HepG2 (cell line): ENCODE data around the gene LRRC19. TPM values are rescaled to one million over a fixed set of nuclear protein-coding genes. Genes with fewer than 3 reads are reported as not detected.

Experiments used
- ATAC-seq: fragments of 200-7000 bp; cut with Tn5 transposase; 3 replicates; pipeline ENCODE4 v1.9.1; 2020; ENCODE audit warnings: mild to moderate bottlenecking, moderate library complexity
- BruUV-seq: library from RNA; stranded (reverse); fragments of 400-500 nt; replicated peaks from 2 replicates; lab custom pipeline; 2021; lab: Mats Ljungman, UMichigan
- CTCF ChIA-PET: fragments of 300-600 bp; formaldehyde crosslinking; extraction: SDS; loops from one replicate; lab custom pipeline; 2021; ENCODE audit warnings: low total read pairs, inconsistent platforms, low intra/inter-chr PET ratio; lab: Yijun Ruan, JAX
- POLR2A ChIA-PET: fragments of 350-600 bp; sonication (Branson Sonifier 250); formaldehyde crosslinking; loops from one replicate; lab custom pipeline; 2020; ENCODE audit warnings: antibody characterized with exemption, inconsistent platforms; lab: Yijun Ruan, JAX
- DNase-seq: peaks from one replicate; pipeline ENCODE4 v3.0.0-alpha.2; 2015; ENCODE audit warnings: low spot score
- FAIRE-seq: peaks from 3 replicates; lab custom pipeline; 2011; peaks lifted over from hg19 to GRCh38; lab: Jason Lieb, UNC
- H2AFZ ChIP-seq: one replicate; pipeline ENCODE4 v1.6.1; 2011; ENCODE audit warnings: low read length, inconsistent platforms
- H3K27ac ChIP-seq: fragments of 300-600 bp; 3 replicates; pipeline ENCODE4 v1.8.0; 2011; ENCODE audit warnings: mixed run types, mild to moderate bottlenecking, mixed read lengths, low read length, inconsistent platforms; ENCODE audit not compliant: insufficient read depth; ENCODE audit errors: extremely low read length
- H3K27me3 ChIP-seq, 2 experiments: fragments of 200-600 bp in 1 of 2; 2 replicates in 1 of 2; 3 replicates in 1 of 2; pipeline versions ENCODE4 v1.6.0 to v1.8.0; 2011; ENCODE audit warnings: low read length in 2 of 2, mild to moderate bottlenecking in 2 of 2, moderate library complexity in 2 of 2, inconsistent platforms in 1 of 2; ENCODE audit not compliant: insufficient read depth in 2 of 2, control insufficient read depth in 1 of 2
- H3K36me3 ChIP-seq, 2 experiments: fragments of 200-600 bp in 1 of 2; replicated peaks in 1 of 2; 2 replicates in 1 of 2; 3 replicates in 1 of 2; pipeline versions ENCODE4 v1.5.1 to v1.8.0; 2011; ENCODE audit warnings: low read length in 2 of 2, inconsistent platforms in 1 of 2; ENCODE audit not compliant: insufficient read depth in 2 of 2, control insufficient read depth in 1 of 2
- H3K4me1 ChIP-seq: 2 replicates; pipeline ENCODE4 v1.5.1; 2012; ENCODE audit warnings: low read length, inconsistent platforms; ENCODE audit not compliant: insufficient read depth
- H3K4me2 ChIP-seq: 2 replicates; pipeline ENCODE4 v1.6.0; 2011; ENCODE audit warnings: low read depth, low read length, inconsistent platforms
- H3K4me3 ChIP-seq, 3 experiments: fragments of 200-600 bp in 1 of 3; sonication (generic), shearing (Covaris generic) in 1 of 3; replicated peaks in 1 of 3; 2 replicates each; pipeline ENCODE4 v1.5.1; 2011 to 2016; ENCODE audit warnings: low read length in 3 of 3, inconsistent platforms in 2 of 3, low read depth in 2 of 3, mild to moderate bottlenecking in 2 of 3, control low read depth in 1 of 3, mixed read lengths in 1 of 3; ENCODE audit not compliant: insufficient read depth in 1 of 3
- H3K79me2 ChIP-seq: one replicate; pipeline ENCODE4 v1.6.1; 2011; ENCODE audit warnings: low read length, inconsistent platforms; ENCODE audit not compliant: insufficient read depth
- H3K9ac ChIP-seq: 2 replicates; pipeline ENCODE4 v1.6.0; 2011; ENCODE audit warnings: mild to moderate bottlenecking, low read depth, low read length, inconsistent platforms; ENCODE audit not compliant: insufficient read depth
- H3K9me3 ChIP-seq: 2 replicates; pipeline ENCODE4 v1.5.1; 2012; ENCODE audit warnings: mild to moderate bottlenecking, low read length
- H4K20me1 ChIP-seq: 2 replicates; pipeline ENCODE4 v1.6.0; 2011; ENCODE audit warnings: inconsistent platforms, mild to moderate bottlenecking, low read length, moderate library complexity; ENCODE audit not compliant: insufficient read depth
- AGO1 ChIP-seq: fragments of 200-400 bp; formaldehyde crosslinking; IDR thresholded peaks from 2 replicates; pipeline ENCODE4 v1.6.1; 2017; ENCODE audit warnings: mild to moderate bottlenecking, low read depth, low read length, moderate library complexity; ENCODE audit not compliant: poor library complexity, severe bottlenecking
- FLYWCH1 ChIP-seq: sonication (generic); formaldehyde crosslinking; IDR thresholded peaks from 2 replicates; pipeline ENCODE4 v1.8.1; 2023; ENCODE audit warnings: mild to moderate bottlenecking, missing genetic modification reagents
- NFKB2 ChIP-seq: sonication (generic); formaldehyde crosslinking; IDR thresholded peaks from 2 replicates; pipeline ENCODE4 v1.4.0; 2020; ENCODE audit warnings: missing genetic modification reagents, borderline replicate concordance
- PAXIP1 ChIP-seq: sonication (generic); formaldehyde crosslinking; conservative IDR thresholded peaks from 2 replicates; pipeline ENCODE4 v1.4.0; 2020; ENCODE audit warnings: mild to moderate bottlenecking, missing genetic modification reagents, moderate library complexity
- ZNF816 ChIP-seq: sonication (generic); formaldehyde crosslinking; IDR thresholded peaks from 2 replicates; pipeline ENCODE4 v1.8.0; 2022; ENCODE audit warnings: missing genetic modification reagents, mild to moderate bottlenecking, borderline replicate concordance
- ZZZ3 ChIP-seq: sonication (generic); formaldehyde crosslinking; IDR thresholded peaks from 2 replicates; pipeline ENCODE4 v1.4.0; 2020; ENCODE audit warnings: missing genetic modification reagents, mild to moderate bottlenecking, borderline replicate concordance
- whole genome bisulfite sequencing: methylation state at CpG from one replicate; pipeline ENCODE4 v1.1.6; 2017; ENCODE audit warnings: low lambda C conversion rate; 5-methylcytosine and 5-hydroxymethylcytosine counted together
- in situ Hi-C: cut with HindIII; loops from 2 replicates; pipeline ENCODE4 v1.10.0; 2017; ENCODE audit warnings: low pct_unique_long_range_greater_than_20kb; ENCODE audit not compliant: extremely low pct_ligation_motif_present
- intact Hi-C: fragments of 100-400 bp; cut with micrococcal nuclease; formaldehyde crosslinking; loops from one replicate; pipeline ENCODE4 v1.10.0; 2022; ENCODE audit not compliant: unreplicated experiment
- polyA plus RNA-seq, 8 experiments: library from polyadenylated mRNA; depleted of rRNA in 3 of 8; stranded (reverse) in 7 of 8; unstranded in 1 of 8; fragments of >200 nt; fragmentation: Illumina TruSeq in 4 of 8; extraction: Trizol in 4 of 8; gene quantifications; 2 replicates each; pipeline versions ENCODE4 v1.2.1 to v1.2.3, GENCODE V29; 2011 to 2016; ENCODE audit warnings: low read depth in 4 of 8, missing spikeins in 1 of 8, mixed read lengths in 1 of 8; ENCODE audit not compliant: insufficient read depth in 1 of 8
- total RNA-seq, 5 experiments: library from RNA; depleted of rRNA; stranded (reverse); fragments of >200 nt; fragmentation: Illumina TruSeq; extraction: Trizol; gene quantifications; 2 replicates each; pipeline ENCODE4 v1.2.3, GENCODE V29; 2016; ENCODE audit warnings: low read depth in 1 of 5
- TF ChIP-seq, protein P1 (sequence below): sonication (generic); formaldehyde crosslinking; IDR thresholded peaks from 2 replicates; pipeline ENCODE4 v1.4.0; 2020; ENCODE audit warnings: missing genetic modification reagents
- TF ChIP-seq, protein P2 (sequence below): sonication (generic); formaldehyde crosslinking; IDR thresholded peaks from 2 replicates; pipeline ENCODE4 v1.9.0; 2021; ENCODE audit warnings: missing genetic modification reagents, mild to moderate bottlenecking, borderline replicate concordance

The LRRC19 gene
- total and polyA plus RNA-seq, 2 of the 13 experiments (the other 11 are each of a cell fraction or from before 2014, with no cell fraction given), result not detected

DNA sequence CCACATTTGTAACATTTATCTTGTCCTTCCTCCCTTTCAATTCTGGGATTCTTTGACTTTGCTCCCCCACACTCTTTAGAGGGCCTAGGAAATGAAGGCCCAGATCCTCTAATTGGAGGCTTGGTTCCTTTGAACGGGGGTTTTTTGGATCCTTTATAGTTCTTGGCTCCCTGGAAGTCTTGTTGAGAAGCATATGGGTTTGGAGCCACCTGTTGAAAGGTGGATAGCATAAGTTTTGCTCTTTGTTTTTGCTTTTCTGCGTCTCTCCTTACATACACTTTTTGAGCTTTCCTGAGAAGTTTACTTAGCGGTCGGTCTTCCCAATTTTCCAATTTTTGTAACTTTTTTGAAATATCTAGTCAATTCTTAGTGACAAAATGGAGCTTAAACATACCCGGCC, 31.5 kb downstream of the LRRC19 start:
- peaks cover 9% of the 10 kb centered on the region for H3K4me1 ChIP-seq
- H3K79me2 ChIP-seq, result peaks cover 4% of the 10 kb centered on the region
- no peak overlapping the region for H3K4me2 ChIP-seq
- H3K9me3 ChIP-seq, result no peaks in the 10 kb centered on the region
- H3K27me3 ChIP-seq, result no peaks in the 10 kb centered on the region
- no peak for FAIRE-seq
- no peak overlapping the region for H2AFZ ChIP-seq
- TF ChIP-seq PAXIP1 (CRISPR knock-in tag) (no peak), NFKB2 (CRISPR knock-in tag) (no peak), ZZZ3 (CRISPR knock-in tag) (no peak), ZNF816 (no peak), FLYWCH1 (CRISPR knock-in tag) (no peak), AGO1 (no peak)
- TF ChIP-seq, protein P1, sequence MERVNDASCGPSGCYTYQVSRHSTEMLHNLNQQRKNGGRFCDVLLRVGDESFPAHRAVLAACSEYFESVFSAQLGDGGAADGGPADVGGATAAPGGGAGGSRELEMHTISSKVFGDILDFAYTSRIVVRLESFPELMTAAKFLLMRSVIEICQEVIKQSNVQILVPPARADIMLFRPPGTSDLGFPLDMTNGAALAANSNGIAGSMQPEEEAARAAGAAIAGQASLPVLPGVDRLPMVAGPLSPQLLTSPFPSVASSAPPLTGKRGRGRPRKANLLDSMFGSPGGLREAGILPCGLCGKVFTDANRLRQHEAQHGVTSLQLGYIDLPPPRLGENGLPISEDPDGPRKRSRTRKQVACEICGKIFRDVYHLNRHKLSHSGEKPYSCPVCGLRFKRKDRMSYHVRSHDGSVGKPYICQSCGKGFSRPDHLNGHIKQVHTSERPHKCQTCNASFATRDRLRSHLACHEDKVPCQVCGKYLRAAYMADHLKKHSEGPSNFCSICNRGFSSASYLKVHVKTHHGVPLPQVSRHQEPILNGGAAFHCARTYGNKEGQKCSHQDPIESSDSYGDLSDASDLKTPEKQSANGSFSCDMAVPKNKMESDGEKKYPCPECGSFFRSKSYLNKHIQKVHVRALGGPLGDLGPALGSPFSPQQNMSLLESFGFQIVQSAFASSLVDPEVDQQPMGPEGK, result no peak
- TF ChIP-seq, protein P2, sequence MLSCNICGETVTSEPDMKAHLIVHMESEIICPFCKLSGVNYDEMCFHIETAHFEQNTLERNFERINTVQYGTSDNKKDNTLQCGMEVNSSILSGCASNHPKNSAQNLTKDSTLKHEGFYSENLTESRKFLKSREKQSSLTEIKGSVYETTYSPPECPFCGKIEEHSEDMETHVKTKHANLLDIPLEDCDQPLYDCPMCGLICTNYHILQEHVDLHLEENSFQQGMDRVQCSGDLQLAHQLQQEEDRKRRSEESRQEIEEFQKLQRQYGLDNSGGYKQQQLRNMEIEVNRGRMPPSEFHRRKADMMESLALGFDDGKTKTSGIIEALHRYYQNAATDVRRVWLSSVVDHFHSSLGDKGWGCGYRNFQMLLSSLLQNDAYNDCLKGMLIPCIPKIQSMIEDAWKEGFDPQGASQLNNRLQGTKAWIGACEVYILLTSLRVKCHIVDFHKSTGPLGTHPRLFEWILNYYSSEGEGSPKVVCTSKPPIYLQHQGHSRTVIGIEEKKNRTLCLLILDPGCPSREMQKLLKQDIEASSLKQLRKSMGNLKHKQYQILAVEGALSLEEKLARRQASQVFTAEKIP (CRISPR knock-in tag), result no peak
- TF ChIP-seq, all 625 proteins: peak for 0
- no peak overlapping the region for H3K27ac ChIP-seq
- no peak overlapping the region for H3K4me3 ChIP-seq
- BruUV-seq, result no TSS peak
- H3K9ac ChIP-seq, result no peak overlapping the region
- DNase-seq (no peak), ATAC-seq (no peak)
- in situ Hi-C loops (no loop called here), intact Hi-C loops (loop anchor here (2.0 kb wide), 1 partner anchor 81 kb away; the partner anchor contains the start of gene CAAP1)
- ChIA-PET POLR2A (no interaction called here), CTCF (no interaction called here)
- H4K20me1 ChIP-seq, result no peaks in the 10 kb centered on the region
- no peaks in the 10 kb centered on the region for H3K36me3 ChIP-seq
- WGBS, result 74% methylated on average over 5 of the region's 5 CpGs
